CMK (cell line): ENCODE results near the gene DRICH1.
A peak's percentile ranks its signal among the peaks of the same experiment; 100 is the strongest.
"Not testable (repeated sequence)": the region's sequence is repeated elsewhere in the genome, so short reads cannot be mapped to it uniquely, and the experiment has no call there.

Source experiments
- DNase-seq: peaks from one replicate; pipeline ENCODE4 v3.0.0-alpha.2; 2010; ENCODE audit warnings: low read depth

The DRICH1 gene

GRCh38 chr22:23649071-23649501 lies 17.0 kb upstream of the DRICH1 start:
- no peak for DNase-seq

GRCh38 chr22:23646526-23646925 lies 14.4 kb upstream of the DRICH1 start:
- not testable (repeated sequence) for DNase-seq

GRCh38 chr22:23640206-23640605 lies 8.1 kb upstream of the DRICH1 start:
- not testable (repeated sequence) for DNase-seq

- DNase-seq, result no peak
Observed at GRCh38 chr22:23639661-23640060, 7.5 kb upstream of the DRICH1 start.

- no peak for DNase-seq
Observed at GRCh38 chr22:23638611-23639010, 6.5 kb upstream of the DRICH1 start.

- not testable (repeated sequence) for DNase-seq
Observed at GRCh38 chr22:23635291-23635690, 3.2 kb upstream of the DRICH1 start.

GRCh38 chr22:23628056-23628743 lies 3.9 kb downstream of the DRICH1 start:
- DNase-seq, result not testable (repeated sequence)

- DNase-seq, result peak; percentile 12
Observed at GRCh38 chr22:23627401-23628055, 4.6 kb downstream of the DRICH1 start.

GRCh38 chr22:23626286-23626975 lies 5.7 kb downstream of the DRICH1 start:
- DNase-seq, result no peak

- DNase-seq, result no peak
Observed at GRCh38 chr22:23622634-23623033, 9.5 kb downstream of the DRICH1 start.

- not testable (repeated sequence) for DNase-seq
Observed at GRCh38 chr22:23621916-23622315, 10.2 kb downstream of the DRICH1 start.

- no peak for DNase-seq
Observed at GRCh38 chr22:23621082-23621780, 10.9 kb downstream of the DRICH1 start.

- no peak for DNase-seq
Observed at GRCh38 chr22:23613193-23613972, 18.7 kb downstream of the DRICH1 start.

- no peak for DNase-seq
Observed at GRCh38 chr22:23609983-23610781, 21.9 kb downstream of the DRICH1 start.

GRCh38 chr22:23608583-23608982 lies 23.5 kb downstream of the DRICH1 start:
- DNase-seq, result no peak

GRCh38 chr22:23606204-23607131 lies 25.7 kb downstream of the DRICH1 start:
- no peak for DNase-seq

GRCh38 chr22:23604939-23605712 lies 27.0 kb downstream of the DRICH1 start:
- DNase-seq, result no peak

- no peak for DNase-seq
Observed at GRCh38 chr22:23603266-23603665, 28.9 kb downstream of the DRICH1 start.
